GM21515 (cell line): Measurements from ENCODE around the gene CLDND2.
A peak's percentile ranks its signal among the peaks of the same experiment; 100 is the strongest.
"Not testable (repeated sequence)": the region's sequence is repeated elsewhere in the genome, so short reads cannot be mapped to it uniquely, and the experiment has no call there.

Source experiments
- ATAC-seq: cut with Tn5 transposase; IDR thresholded peaks from one replicate; pipeline ENCODE4 v1.9.1; 2021; ENCODE audit not compliant: unreplicated experiment

Gene CLDND2

GRCh38 chr19:51368366-51369282 is at the start of gene CLDND2:
TSS of gene CLDND2 (minus strand) at chr19:51369003. CDS start at chr19:51368577, 426 bp downstream.
- ATAC-seq, result no peak

GRCh38 chr19:51417810-51418157 is 49.0 kb upstream of the CLDND2 start:
- ATAC-seq, result no peak

- ATAC-seq, result no peak
Observed at GRCh38 chr19:51417107-51417809, 48.5 kb upstream of the CLDND2 start, which contains the start of gene SIGLEC10. TSS of gene SIGLEC10 (minus strand) at chr19:51417642. CDS start at chr19:51417581, 61 bp downstream.

GRCh38 chr19:51416422-51416821 is 47.6 kb upstream of the CLDND2 start:
- ATAC-seq, result not testable (repeated sequence)

GRCh38 chr19:51415187-51415586 is 46.4 kb upstream of the CLDND2 start:
- ATAC-seq, result no peak

GRCh38 chr19:51410950-51411748 is 42.3 kb upstream of the CLDND2 start:
- no peak for ATAC-seq

GRCh38 chr19:51407511-51408131 is 38.8 kb upstream of the CLDND2 start:
- ATAC-seq, result no peak

- ATAC-seq, result no peak
Observed at GRCh38 chr19:51402117-51402516, 33.3 kb upstream of the CLDND2 start.

- not testable (repeated sequence) for ATAC-seq
Observed at GRCh38 chr19:51399936-51400335, 31.1 kb upstream of the CLDND2 start.

- no peak for ATAC-seq
Observed at GRCh38 chr19:51399231-51399630, 30.4 kb upstream of the CLDND2 start.

- ATAC-seq, result no peak
Observed at GRCh38 chr19:51398096-51398704, 29.4 kb upstream of the CLDND2 start.

- not testable (repeated sequence) for ATAC-seq
Observed at GRCh38 chr19:51397453-51397852, 28.6 kb upstream of the CLDND2 start.

- ATAC-seq, result no peak
Observed at GRCh38 chr19:51396175-51396574, 27.4 kb upstream of the CLDND2 start.

GRCh38 chr19:51394050-51394836 is 25.4 kb upstream of the CLDND2 start:
- peak; percentile 79 for ATAC-seq

- ATAC-seq, result no peak
Observed at GRCh38 chr19:51392701-51393100, 23.9 kb upstream of the CLDND2 start.

- no peak for ATAC-seq
Observed at GRCh38 chr19:51391073-51391611, 22.3 kb upstream of the CLDND2 start.

- no peak for ATAC-seq
Observed at GRCh38 chr19:51389143-51389542, 20.3 kb upstream of the CLDND2 start.

- no peak for ATAC-seq
Observed at GRCh38 chr19:51387924-51388389, 19.2 kb upstream of the CLDND2 start, which contains the start of gene LIM2. TSS of gene LIM2 (minus strand) at chr19:51387974. CDS start at chr19:51387443, 531 bp downstream.
